AG10803 (cell line): ENCODE data around the gene PPM1B.

Source experiments
- DNase-seq: peaks from one replicate; pipeline ENCODE4 v3.0.0; 2010; ENCODE audit warnings: low read depth
- H3K4me3 ChIP-seq: 2 replicates; pipeline ENCODE4 v1.5.1; 2011; ENCODE audit warnings: mild to moderate bottlenecking, low read length, control low read depth
- TF ChIP-seq, protein P1 (sequence below): conservative IDR thresholded peaks from 2 replicates; pipeline ENCODE4 v1.5.1; 2011; ENCODE audit warnings: mild to moderate bottlenecking, low read length, control low read depth, inconsistent platforms

Gene PPM1B

GRCh38 chr2:44184106-44184505, 15.4 kb downstream of the PPM1B start:
- H3K4me3 ChIP-seq: no peak overlapping the region
- TF ChIP-seq, protein P1, sequence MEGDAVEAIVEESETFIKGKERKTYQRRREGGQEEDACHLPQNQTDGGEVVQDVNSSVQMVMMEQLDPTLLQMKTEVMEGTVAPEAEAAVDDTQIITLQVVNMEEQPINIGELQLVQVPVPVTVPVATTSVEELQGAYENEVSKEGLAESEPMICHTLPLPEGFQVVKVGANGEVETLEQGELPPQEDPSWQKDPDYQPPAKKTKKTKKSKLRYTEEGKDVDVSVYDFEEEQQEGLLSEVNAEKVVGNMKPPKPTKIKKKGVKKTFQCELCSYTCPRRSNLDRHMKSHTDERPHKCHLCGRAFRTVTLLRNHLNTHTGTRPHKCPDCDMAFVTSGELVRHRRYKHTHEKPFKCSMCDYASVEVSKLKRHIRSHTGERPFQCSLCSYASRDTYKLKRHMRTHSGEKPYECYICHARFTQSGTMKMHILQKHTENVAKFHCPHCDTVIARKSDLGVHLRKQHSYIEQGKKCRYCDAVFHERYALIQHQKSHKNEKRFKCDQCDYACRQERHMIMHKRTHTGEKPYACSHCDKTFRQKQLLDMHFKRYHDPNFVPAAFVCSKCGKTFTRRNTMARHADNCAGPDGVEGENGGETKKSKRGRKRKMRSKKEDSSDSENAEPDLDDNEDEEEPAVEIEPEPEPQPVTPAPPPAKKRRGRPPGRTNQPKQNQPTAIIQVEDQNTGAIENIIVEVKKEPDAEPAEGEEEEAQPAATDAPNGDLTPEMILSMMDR: no peak
- DNase-seq: no peak

DNA sequence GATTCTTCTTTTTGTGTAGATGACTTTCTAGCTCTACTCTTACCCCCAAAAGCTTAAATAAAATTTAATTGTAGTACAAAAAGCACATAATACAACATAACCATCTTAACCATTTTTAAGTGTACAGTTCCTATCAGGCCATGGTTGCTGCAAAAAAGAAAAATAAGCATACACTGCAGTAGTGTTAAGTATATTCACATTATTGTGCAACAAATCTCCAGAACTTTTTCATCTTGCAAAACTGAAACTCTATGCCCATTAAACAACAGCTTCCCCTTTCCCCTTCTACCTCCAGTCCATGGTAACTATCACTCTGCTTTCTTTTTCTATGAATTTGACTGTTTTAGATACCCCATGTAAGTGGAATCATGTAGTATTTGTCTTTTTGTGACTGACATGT, 18.1 kb downstream of the PPM1B start:
- no peak for DNase-seq
- H3K4me3 ChIP-seq: no peak overlapping the region
- TF ChIP-seq, protein P1: no peak

GRCh38 chr2:44187251-44187650, 18.6 kb downstream of the PPM1B start:
- TF ChIP-seq, protein P1: no peak
- no peak overlapping the region for H3K4me3 ChIP-seq
- no peak for DNase-seq

DNA sequence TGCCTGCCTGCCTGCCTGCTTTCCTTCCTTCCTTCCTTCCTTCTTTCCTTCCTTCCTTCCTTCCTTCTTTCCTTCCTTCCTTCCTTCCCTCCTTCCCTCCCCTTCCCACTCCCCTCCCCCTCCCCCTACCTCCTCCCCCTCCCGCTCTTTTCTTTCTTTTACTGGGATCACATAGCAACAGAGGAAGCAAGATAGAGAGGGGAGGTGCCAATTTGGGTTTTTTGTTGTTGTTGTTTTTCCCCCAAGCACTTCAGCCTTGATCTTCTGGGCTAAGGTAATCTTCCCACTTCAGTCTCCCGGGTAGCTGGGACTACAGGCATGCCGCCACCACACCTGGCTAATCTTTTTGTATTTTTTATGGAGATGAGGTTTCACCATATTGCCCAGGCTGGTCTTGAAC, 20.0 kb downstream of the PPM1B start:
- no peak for DNase-seq
- no peak overlapping the region for H3K4me3 ChIP-seq
- TF ChIP-seq, protein P1: no peak

- H3K4me3 ChIP-seq: no peak overlapping the region
- TF ChIP-seq, protein P1: no peak
- no peak for DNase-seq
Observed at GRCh38 chr2:44189104-44189503, 20.4 kb downstream of the PPM1B start.

DNA sequence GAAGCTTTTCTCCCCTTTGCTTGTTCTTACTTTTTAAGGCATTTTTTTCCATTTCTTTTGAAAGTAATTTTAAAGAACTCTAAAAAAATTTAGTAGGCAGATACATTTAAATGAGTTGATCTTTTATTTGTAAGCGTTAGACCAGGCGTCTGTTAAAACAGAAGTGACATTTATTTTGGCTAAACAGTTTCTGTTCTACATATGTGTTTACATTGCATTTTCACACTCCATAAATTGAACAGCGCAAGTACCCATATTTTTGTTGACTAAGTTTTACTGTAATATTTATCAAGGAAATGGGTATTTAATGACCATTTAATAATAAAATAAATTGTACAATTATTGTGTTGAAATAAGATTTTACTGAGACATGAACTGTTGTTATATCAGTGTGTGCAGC, 21.9 kb downstream of the PPM1B start:
- H3K4me3 ChIP-seq: no peak overlapping the region
- TF ChIP-seq, protein P1: no peak
- no peak for DNase-seq

GRCh38 chr2:44191739-44192138, 23.1 kb downstream of the PPM1B start:
- TF ChIP-seq, protein P1: no peak
- no peak for DNase-seq
- H3K4me3 ChIP-seq: no peak overlapping the region
